HepG2 (cell line): Measurements from ENCODE around the gene COL18A1. TPM values are rescaled to one million over a fixed set of nuclear protein-coding genes. Genes with fewer than 3 reads are reported as not detected.

Experiments
- BRCA1 ChIP-seq: sonication (generic); formaldehyde crosslinking; IDR thresholded peaks from 2 replicates; pipeline ENCODE4 v1.4.0; 2020; ENCODE audit warnings: missing genetic modification reagents
- CENPT ChIP-seq: sonication (generic); formaldehyde crosslinking; IDR thresholded peaks from 2 replicates; pipeline ENCODE4 v1.8.0; 2022; ENCODE audit warnings: low read depth, mild to moderate bottlenecking, moderate library complexity, missing genetic modification reagents
- FIP1L1 ChIP-seq: fragments of 200-400 bp; formaldehyde crosslinking; IDR thresholded peaks from 2 replicates; pipeline ENCODE4 v1.6.1; 2018; ENCODE audit warnings: low read depth, mild to moderate bottlenecking, low read length, moderate library complexity, borderline replicate concordance; ENCODE audit not compliant: insufficient read depth
- JUND ChIP-seq: sonication (generic); formaldehyde crosslinking; IDR thresholded peaks from 2 replicates; pipeline ENCODE4 v1.8.0; 2022; ENCODE audit warnings: mild to moderate bottlenecking, missing genetic modification reagents
- KLF11 ChIP-seq: IDR thresholded peaks from 2 replicates; pipeline ENCODE4 v1.6.1; 2016; ENCODE audit warnings: missing compliant biosample characterization
- MATR3 ChIP-seq: sonication (generic); formaldehyde crosslinking; IDR thresholded peaks from 2 replicates; pipeline ENCODE4 v1.4.0; 2020; ENCODE audit warnings: missing genetic modification reagents
- NFIC ChIP-seq: IDR thresholded peaks from 2 replicates; pipeline ENCODE4 v1.6.1; 2012; ENCODE audit warnings: mild to moderate bottlenecking, low read length, inconsistent platforms
- PAWR ChIP-seq: sonication (generic); formaldehyde crosslinking; IDR thresholded peaks from 2 replicates; pipeline ENCODE4 v1.4.0; 2020; ENCODE audit warnings: missing genetic modification reagents, mild to moderate bottlenecking, borderline replicate concordance
- POLR2AphosphoS2 ChIP-seq: IDR thresholded peaks from 2 replicates; pipeline ENCODE4 v1.6.1; 2011; ENCODE audit warnings: low read depth, low read length, improper control_type of control experiment
- SALL2 ChIP-seq: sonication (generic); formaldehyde crosslinking; IDR thresholded peaks from 2 replicates; pipeline ENCODE4 v1.8.1; 2023; ENCODE audit warnings: mild to moderate bottlenecking, missing genetic modification reagents, inconsistent platforms
- ZFX ChIP-seq: sonication (generic); formaldehyde crosslinking; IDR thresholded peaks from 2 replicates; pipeline ENCODE4 v1.4.0; 2020; ENCODE audit warnings: mild to moderate bottlenecking, low read depth, missing genetic modification reagents, moderate library complexity
- ZMAT3 ChIP-seq: sonication (generic); formaldehyde crosslinking; conservative IDR thresholded peaks from 2 replicates; pipeline ENCODE4 v1.7.0; 2021; ENCODE audit warnings: missing genetic modification reagents
- ZNF10 ChIP-seq: sonication (generic); formaldehyde crosslinking; IDR thresholded peaks from 2 replicates; pipeline ENCODE4 v1.4.0; 2020; ENCODE audit warnings: mild to moderate bottlenecking, low read depth, missing genetic modification reagents, borderline replicate concordance
- ZNF589 ChIP-seq: sonication (generic); formaldehyde crosslinking; conservative IDR thresholded peaks from 2 replicates; pipeline ENCODE4 v1.8.0; 2022; ENCODE audit warnings: mild to moderate bottlenecking, moderate library complexity, missing genetic modification reagents
- ZNF670 ChIP-seq: sonication (generic); formaldehyde crosslinking; IDR thresholded peaks from 2 replicates; pipeline ENCODE4 v1.8.0; 2022; ENCODE audit warnings: mild to moderate bottlenecking, missing genetic modification reagents, borderline replicate concordance
- ZNF746 ChIP-seq: sonication (generic); formaldehyde crosslinking; IDR thresholded peaks from 2 replicates; pipeline ENCODE4 v1.8.0; 2022; ENCODE audit warnings: mild to moderate bottlenecking, missing genetic modification reagents
- polyA plus RNA-seq, 8 experiments: library from polyadenylated mRNA; depleted of rRNA in 3 of 8; stranded (reverse) in 7 of 8; unstranded in 1 of 8; fragments of >200 nt; fragmentation: Illumina TruSeq in 4 of 8; extraction: Trizol in 4 of 8; gene quantifications; 2 replicates each; pipeline versions ENCODE4 v1.2.1 to v1.2.3, GENCODE V29; 2011 to 2016; ENCODE audit warnings: low read depth in 4 of 8, missing spikeins in 1 of 8, mixed read lengths in 1 of 8; ENCODE audit not compliant: insufficient read depth in 1 of 8
- total RNA-seq, 5 experiments: library from RNA; depleted of rRNA; stranded (reverse); fragments of >200 nt; fragmentation: Illumina TruSeq; extraction: Trizol; gene quantifications; 2 replicates each; pipeline ENCODE4 v1.2.3, GENCODE V29; 2016; ENCODE audit warnings: low read depth in 1 of 5
- TF ChIP-seq, protein P1 (sequence below): sonication (generic); formaldehyde crosslinking; IDR thresholded peaks from 2 replicates; pipeline ENCODE4 v1.9.0; 2021; ENCODE audit warnings: missing genetic modification reagents, mild to moderate bottlenecking, borderline replicate concordance
- TF ChIP-seq, protein P2 (sequence below): sonication (generic); formaldehyde crosslinking; IDR thresholded peaks from 2 replicates; pipeline ENCODE4 v1.8.1; 2023; ENCODE audit warnings: mild to moderate bottlenecking, missing genetic modification reagents
- TF ChIP-seq, protein P3 (sequence below): sonication (generic); formaldehyde crosslinking; IDR thresholded peaks from 2 replicates; pipeline ENCODE4 v1.5.1; 2020; ENCODE audit warnings: missing genetic modification reagents, mild to moderate bottlenecking, borderline replicate concordance
- TF ChIP-seq, protein P4 (sequence below): sonication (generic); formaldehyde crosslinking; IDR thresholded peaks from 2 replicates; pipeline ENCODE4 v1.5.0; 2020; ENCODE audit warnings: missing genetic modification reagents

COL18A1 gene
- total and polyA plus RNA-seq, 2 of the 13 experiments (the other 11 are each of a cell fraction or from before 2014, with no cell fraction given) = 79.0 to 102 TPM

- TF ChIP-seq, protein P1, sequence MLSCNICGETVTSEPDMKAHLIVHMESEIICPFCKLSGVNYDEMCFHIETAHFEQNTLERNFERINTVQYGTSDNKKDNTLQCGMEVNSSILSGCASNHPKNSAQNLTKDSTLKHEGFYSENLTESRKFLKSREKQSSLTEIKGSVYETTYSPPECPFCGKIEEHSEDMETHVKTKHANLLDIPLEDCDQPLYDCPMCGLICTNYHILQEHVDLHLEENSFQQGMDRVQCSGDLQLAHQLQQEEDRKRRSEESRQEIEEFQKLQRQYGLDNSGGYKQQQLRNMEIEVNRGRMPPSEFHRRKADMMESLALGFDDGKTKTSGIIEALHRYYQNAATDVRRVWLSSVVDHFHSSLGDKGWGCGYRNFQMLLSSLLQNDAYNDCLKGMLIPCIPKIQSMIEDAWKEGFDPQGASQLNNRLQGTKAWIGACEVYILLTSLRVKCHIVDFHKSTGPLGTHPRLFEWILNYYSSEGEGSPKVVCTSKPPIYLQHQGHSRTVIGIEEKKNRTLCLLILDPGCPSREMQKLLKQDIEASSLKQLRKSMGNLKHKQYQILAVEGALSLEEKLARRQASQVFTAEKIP = no peak
- TF ChIP-seq ZMAT3 (CRISPR knock-in tag) (no peak; the same call in 1 of the 2 replicates), ZNF670 (CRISPR knock-in tag) (0 out of 2 replicates have a peak, but pooled peaks have one; percentile 2), KLF11 (CRISPR knock-in tag) (no peak), ZNF746 (CRISPR knock-in tag) (peak; percentile 37; the same call in 1 of the 2 replicates), FIP1L1 (no peak), ZNF10 (no peak), BRCA1 (CRISPR knock-in tag) (no peak), SALL2 (CRISPR knock-in tag) (no peak), POLR2AphosphoS2 (no peak), ZNF589 (CRISPR knock-in tag) (no peak), NFIC (no peak), PAWR (CRISPR knock-in tag) (no peak), ZFX (CRISPR knock-in tag) (no peak), JUND (CRISPR knock-in tag) (peak; percentile 51; the same call in 1 of the 2 replicates), MATR3 (no peak), CENPT (CRISPR knock-in tag) (no peak)
- TF ChIP-seq, protein P2, sequence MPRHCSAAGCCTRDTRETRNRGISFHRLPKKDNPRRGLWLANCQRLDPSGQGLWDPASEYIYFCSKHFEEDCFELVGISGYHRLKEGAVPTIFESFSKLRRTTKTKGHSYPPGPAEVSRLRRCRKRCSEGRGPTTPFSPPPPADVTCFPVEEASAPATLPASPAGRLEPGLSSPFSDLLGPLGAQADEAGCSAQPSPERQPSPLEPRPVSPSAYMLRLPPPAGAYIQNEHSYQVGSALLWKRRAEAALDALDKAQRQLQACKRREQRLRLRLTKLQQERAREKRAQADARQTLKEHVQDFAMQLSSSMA (CRISPR knock-in tag) = no peak
- TF ChIP-seq, protein P3, sequence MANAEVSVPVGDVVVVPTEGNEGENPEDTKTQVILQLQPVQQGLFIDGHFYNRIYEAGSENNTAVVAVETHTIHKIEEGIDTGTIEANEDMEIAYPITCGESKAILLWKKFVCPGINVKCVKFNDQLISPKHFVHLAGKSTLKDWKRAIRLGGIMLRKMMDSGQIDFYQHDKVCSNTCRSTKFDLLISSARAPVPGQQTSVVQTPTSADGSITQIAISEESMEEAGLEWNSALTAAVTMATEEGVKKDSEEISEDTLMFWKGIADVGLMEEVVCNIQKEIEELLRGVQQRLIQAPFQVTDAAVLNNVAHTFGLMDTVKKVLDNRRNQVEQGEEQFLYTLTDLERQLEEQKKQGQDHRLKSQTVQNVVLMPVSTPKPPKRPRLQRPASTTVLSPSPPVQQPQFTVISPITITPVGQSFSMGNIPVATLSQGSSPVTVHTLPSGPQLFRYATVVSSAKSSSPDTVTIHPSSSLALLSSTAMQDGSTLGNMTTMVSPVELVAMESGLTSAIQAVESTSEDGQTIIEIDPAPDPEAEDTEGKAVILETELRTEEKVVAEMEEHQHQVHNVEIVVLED (CRISPR knock-in tag) = no peak
- TF ChIP-seq, protein P4, sequence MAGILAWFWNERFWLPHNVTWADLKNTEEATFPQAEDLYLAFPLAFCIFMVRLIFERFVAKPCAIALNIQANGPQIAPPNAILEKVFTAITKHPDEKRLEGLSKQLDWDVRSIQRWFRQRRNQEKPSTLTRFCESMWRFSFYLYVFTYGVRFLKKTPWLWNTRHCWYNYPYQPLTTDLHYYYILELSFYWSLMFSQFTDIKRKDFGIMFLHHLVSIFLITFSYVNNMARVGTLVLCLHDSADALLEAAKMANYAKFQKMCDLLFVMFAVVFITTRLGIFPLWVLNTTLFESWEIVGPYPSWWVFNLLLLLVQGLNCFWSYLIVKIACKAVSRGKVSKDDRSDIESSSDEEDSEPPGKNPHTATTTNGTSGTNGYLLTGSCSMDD (CRISPR knock-in tag) = no peak
Measured at GRCh38 chr21:45472445-45473365, 67.7 kb downstream of the COL18A1 start (continued).
